Sigmoid colon (tissue), 7 donors: ENCODE data around the gene ZMYND15. TPM values are rescaled to one million over a fixed set of nuclear protein-coding genes. Genes with fewer than 3 reads are reported as not detected.

ENCODE experiments used
- DNase-seq: peaks from one replicate; pipeline ENCODE4 v3.0.0-alpha.2; 2019
- H3K27ac ChIP-seq, 4 donors: fragments of 200-600 bp; sonication (generic); one replicate each; pipeline ENCODE4 v1.5.1; 2016 to 2019; ENCODE audit warnings: mild to moderate bottlenecking in 1 of 4
- H3K27me3 ChIP-seq, 3 donors: fragments of 200-600 bp; sonication (generic); one replicate each; pipeline ENCODE4 v1.5.1; 2019; ENCODE audit warnings: mild to moderate bottlenecking in 1 of 3
- H3K36me3 ChIP-seq, 4 donors: fragments of 200-600 bp; sonication (generic); one replicate each; pipeline ENCODE4 v1.5.1; 2016 to 2019
- H3K4me1 ChIP-seq, 4 donors: fragments of 200-600 bp; sonication (generic); one replicate each; pipeline ENCODE4 v1.5.1; 2017 to 2019
- H3K4me3 ChIP-seq, 4 donors: fragments of 200-600 bp; sonication (generic); one replicate each; pipeline ENCODE4 v1.5.1; 2017 to 2019; ENCODE audit warnings: mild to moderate bottlenecking in 2 of 4, moderate library complexity in 1 of 4
- H3K9me3 ChIP-seq, 4 donors: fragments of 200-600 bp in 3 of 4; sonication (generic) in 3 of 4; one replicate each; pipeline versions ENCODE4 v1.5.1 to v1.6.1; 2013 to 2019
- CTCF ChIP-seq, 4 experiments: fragments of 450-650 bp in 3 of 4; fragments of 200-600 bp in 1 of 4; IDR thresholded peaks; one replicate each; pipeline ENCODE4 v1.5.1; 2016 to 2019; ENCODE audit warnings: antibody characterized with exemption in 4 of 4, mild to moderate bottlenecking in 3 of 4, moderate library complexity in 2 of 4
- EP300 ChIP-seq, 4 donors: sonication (generic); formaldehyde crosslinking; IDR thresholded peaks; one replicate each; pipeline ENCODE4 v1.6.1; 2017; ENCODE audit warnings: antibody characterized with exemption in 4 of 4
- POLR2A ChIP-seq, 2 donors: fragments of 450-650 bp; IDR thresholded peaks; one replicate each; pipeline ENCODE4 v1.6.1; 2016; ENCODE audit warnings: antibody characterized with exemption in 2 of 2, mild to moderate bottlenecking in 2 of 2, moderate library complexity in 2 of 2
- POLR2AphosphoS5 ChIP-seq, 4 donors: sonication (generic); formaldehyde crosslinking; IDR thresholded peaks; one replicate each; pipeline ENCODE4 v1.6.1; 2017; ENCODE audit warnings: antibody characterized with exemption in 4 of 4
- WGBS, 2 donors: extraction: QIAGEN DNeasy Blood & Tissue Kit; methylation state at CpG; one replicate each; pipeline ENCODE4 v1.1.7; 2013; 5-methylcytosine and 5-hydroxymethylcytosine counted together
- intact Hi-C: fragments of 100-400 bp; cut with DNase I; formaldehyde crosslinking; loops from one replicate; pipeline ENCODE4 v1.15.1; 2023
- polyA plus RNA-seq, 3 donors: library from polyadenylated mRNA; stranded (reverse); fragments of 200-250 nt; gene quantifications; one replicate each; pipeline ENCODE4 v1.2.3, GENCODE V29; 2013
- total RNA-seq, 4 donors: library from RNA; depleted of rRNA; stranded (reverse); fragments of >200 nt; gene quantifications; one replicate each; pipeline ENCODE4 v1.1.0, GENCODE V29; 2016
- donor health status: healthy with polysubstance abuse.
- donor health status: Bipolar disorder and iron deficiency.
- donor health status: healthy.

The ZMYND15 gene
- total and polyA plus RNA-seq, 7 donors: 0.36 to 1.2 (median 0.55) TPM; not detected in 2

- Histone ChIP-seq H3K36me3 (no peaks in the 10 kb centered on the region), H3K27ac (no peak overlapping the region), H3K4me3 (no peak overlapping the region), H3K4me1 (peaks cover 0 to 29% (median 20%) of the 10 kb centered on the region in 4 donors), H3K9me3 (no peaks in the 10 kb centered on the region), H3K27me3 (no peaks in the 10 kb centered on the region)
- DNase-seq: no peak
- WGBS, 2 donors: 87 to 90% methylated on average over 7 of the region's 7 CpGs
- TF ChIP-seq POLR2AphosphoS5 (IDR thresholded peaks at IDR 0.05) (no peak), EP300 (IDR thresholded peaks at IDR 0.05) (no peak), CTCF (IDR thresholded peaks at IDR 0.05) (no peak), POLR2A (IDR thresholded peaks at IDR 0.05) (no peak)
- intact Hi-C loops: no loop called here
Measured at GRCh38 chr17:4706121-4706520, 33.5 kb upstream of the ZMYND15 start.

DNA sequence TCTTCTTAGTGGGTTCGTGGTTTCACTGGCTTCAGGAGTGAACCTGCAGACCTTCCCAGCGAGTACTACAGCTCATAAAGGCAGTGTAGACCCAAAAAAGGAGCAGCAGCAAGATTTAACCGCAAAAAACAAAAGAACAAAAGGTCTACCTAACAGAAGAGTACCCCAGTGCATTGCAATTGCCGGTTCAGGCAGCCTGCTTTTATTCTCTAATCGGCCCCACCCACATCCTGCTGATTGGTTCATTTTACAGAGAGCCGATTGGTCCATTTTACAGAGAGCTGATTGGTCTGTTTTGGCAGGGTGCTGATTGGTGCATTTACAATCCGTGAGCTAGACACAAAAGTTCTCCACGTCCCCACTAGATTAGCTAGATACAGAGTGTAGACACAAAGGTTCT lies 31.2 kb upstream of the ZMYND15 start:
- peaks cover 0 to 27% (median 18%) of the 10 kb centered on the region in 4 donors for H3K4me1 ChIP-seq
- no peak overlapping the region for H3K27ac ChIP-seq
- whole genome bisulfite sequencing, 2 donors: 81% methylated on average over 8 of the region's 8 CpGs
- intact Hi-C loops: no loop called here
- no peak overlapping the region for H3K4me3 ChIP-seq
- TF ChIP-seq EP300 (IDR thresholded peaks at IDR 0.05) (no peak), POLR2A (IDR thresholded peaks at IDR 0.05) (no peak), POLR2AphosphoS5 (IDR thresholded peaks at IDR 0.05) (no peak), CTCF (IDR thresholded peaks at IDR 0.05) (no peak)
- DNase-seq: no peak
- no peaks in the 10 kb centered on the region for H3K9me3 ChIP-seq
- H3K36me3 ChIP-seq: no peaks in the 10 kb centered on the region
- H3K27me3 ChIP-seq: no peaks in the 10 kb centered on the region

- WGBS, 2 donors: 1% methylated on average over 67 of the region's 67 CpGs
- H3K9me3 ChIP-seq: no peaks in the 10 kb centered on the region
- H3K36me3 ChIP-seq: no peaks in the 10 kb centered on the region
- H3K27ac ChIP-seq: peak within 1 kb of the TSS; percentile 82 to 90 (median 88)
- intact Hi-C loops: loop anchor here (2.0 to 5.0 kb wide), 4 partner anchors 21 to 177 kb away; partner anchors contain the start of genes MED11, MINK1 and VMO1
- TF ChIP-seq POLR2AphosphoS5 (IDR thresholded peaks at IDR 0.05): peak; percentile 52 to 85 (median 74)
- TF ChIP-seq CTCF (IDR thresholded peaks at IDR 0.05): peak; percentile 62 to 88 (median 70)
- no peak for TF ChIP-seq POLR2A (IDR thresholded peaks at IDR 0.05)
- TF ChIP-seq EP300 (IDR thresholded peaks at IDR 0.05): no peak
- H3K4me1 ChIP-seq: peaks cover 0 to 20% (median 14%) of the 10 kb centered on the region in 4 donors
- H3K27me3 ChIP-seq: no peaks in the 10 kb centered on the region
- DNase-seq: peak; percentile 99
- peak within 1 kb of the TSS; percentile 73 to 84 (median 78) for H3K4me3 ChIP-seq
Measured at GRCh38 chr17:4709794-4710692, 29.6 kb upstream of the ZMYND15 start, which contains the start of gene ARRB2. Gene ARRB2 (plus strand): TSS chr17:4710632. CDS start chr17:4710722, 90 bp downstream.

DNA sequence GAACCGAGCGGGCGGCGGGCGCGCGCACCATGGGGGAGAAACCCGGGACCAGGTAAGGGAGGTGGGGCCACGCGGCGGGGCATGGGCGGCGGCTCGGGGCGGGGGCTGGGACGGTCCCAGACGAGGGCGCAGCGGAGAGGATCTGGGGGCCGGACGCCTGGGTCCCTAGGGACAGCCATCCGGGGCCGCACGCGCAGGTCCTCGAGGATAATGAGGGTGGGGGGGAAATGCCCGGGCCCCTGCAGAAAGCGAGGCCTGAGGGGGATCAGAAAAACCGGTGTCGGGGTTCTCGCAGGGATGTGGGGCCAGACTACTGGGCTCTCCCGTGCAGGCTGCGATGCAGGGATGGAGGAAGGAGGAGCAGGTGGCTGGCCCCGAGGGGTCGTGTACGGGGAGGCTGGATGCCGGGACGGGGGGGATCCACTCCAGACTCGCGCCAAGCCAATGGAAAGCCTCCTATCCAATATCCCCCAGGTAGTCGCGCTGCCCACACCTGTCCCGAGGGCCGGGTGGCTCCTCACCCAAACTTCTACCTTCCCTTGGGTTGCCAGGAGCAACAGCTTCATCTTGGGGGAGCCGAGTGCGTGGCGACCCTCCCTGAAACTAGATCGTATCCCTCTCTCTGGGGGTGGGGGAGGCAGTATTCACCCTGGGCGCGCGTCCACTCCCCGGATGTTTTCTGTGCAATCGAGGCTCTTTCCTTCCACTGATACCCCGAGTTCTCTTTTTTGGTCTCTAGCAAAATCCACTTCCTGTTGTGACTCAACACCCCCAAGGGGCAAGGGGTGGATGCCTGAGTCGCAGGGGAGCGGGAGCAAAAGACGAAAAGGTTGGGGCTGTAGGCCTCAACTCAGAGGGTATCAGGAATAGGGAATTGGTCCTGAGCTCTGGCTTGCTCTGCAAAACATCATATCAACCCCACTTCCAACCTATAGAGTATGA lies 28.7 kb upstream of the ZMYND15 start:
- H3K4me1 ChIP-seq: peaks cover 0 to 20% (median 14%) of the 10 kb centered on the region in 4 donors
- DNase-seq: no peak
- peak overlapping the region; percentile 82 to 90 (median 88) for H3K27ac ChIP-seq
- no peaks in the 10 kb centered on the region for H3K27me3 ChIP-seq
- intact Hi-C loops: loop anchor here (2.0 to 5.0 kb wide), 4 partner anchors 20 to 176 kb away; partner anchors contain the start of genes MED11, MINK1 and VMO1
- no peaks in the 10 kb centered on the region for H3K9me3 ChIP-seq
- H3K4me3 ChIP-seq: peak overlapping the region; percentile 73 to 84 (median 78)
- no peak for TF ChIP-seq POLR2A (IDR thresholded peaks at IDR 0.05)
- peaks cover 0 to under 1% (median 0%) of the 10 kb centered on the region in 4 donors for H3K36me3 ChIP-seq
- 5 to 8% methylated on average over 57 of the region's 57 CpGs for WGBS, 2 donors
